Activated CD8-positive, alpha-beta memory T cell treated with anti-CD3 and anti-CD28 coated beads, Interleukin-2, amount 50 U/mL, for 48 hours (primary cell): ENCODE measurements around the gene MTRR.

ENCODE experiments used
- DNase-seq: peaks from one replicate; pipeline ENCODE4 v3.0.0-alpha.2; 2020

Gene MTRR

DNA sequence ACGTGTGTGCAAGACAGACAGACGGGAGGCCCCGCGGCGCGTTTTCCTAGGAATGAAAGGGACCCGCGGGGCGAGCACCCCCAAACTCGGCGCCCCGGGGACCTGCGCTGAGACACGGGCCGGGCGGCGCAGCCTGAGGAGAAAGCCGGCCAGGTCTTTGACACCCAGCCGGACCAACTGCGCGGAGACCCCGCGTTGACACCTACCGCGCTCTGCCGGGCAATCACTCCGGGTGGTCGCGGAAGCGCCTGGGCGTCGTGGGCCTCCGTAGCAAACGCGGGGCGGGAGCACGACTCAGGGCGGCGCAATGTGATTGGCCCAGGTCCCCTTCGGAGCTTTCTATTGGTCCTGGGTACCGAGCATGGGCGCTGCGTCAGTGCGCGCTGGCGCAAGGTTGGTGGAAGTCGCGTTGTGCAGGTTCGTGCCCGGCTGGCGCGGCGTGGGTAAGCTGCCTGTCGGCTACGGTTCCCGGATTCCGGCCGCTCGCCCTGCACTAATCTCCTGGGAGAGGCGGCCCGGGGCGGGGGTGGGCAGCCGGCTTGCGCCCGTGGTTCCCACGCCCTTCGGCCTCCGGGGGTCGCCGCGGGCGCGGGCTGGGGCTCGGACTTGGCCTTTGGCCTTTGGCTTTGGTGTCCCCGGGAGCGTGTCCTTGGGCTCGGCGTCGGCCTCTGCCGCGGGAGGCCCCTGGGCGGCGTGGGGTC, at the start of gene MTRR, which contains the start of gene FASTKD3:
Gene MTRR, plus strand, starts transcription at position 376 of the 701 bp plus-strand sequence. CDS start 1,647 bp downstream, outside the sequence.
Gene FASTKD3, minus strand, starts transcription at position 259 of the 701 bp plus-strand sequence. CDS start 948 bp downstream, outside the sequence.
- peak; percentile 92 for DNase-seq

DNA sequence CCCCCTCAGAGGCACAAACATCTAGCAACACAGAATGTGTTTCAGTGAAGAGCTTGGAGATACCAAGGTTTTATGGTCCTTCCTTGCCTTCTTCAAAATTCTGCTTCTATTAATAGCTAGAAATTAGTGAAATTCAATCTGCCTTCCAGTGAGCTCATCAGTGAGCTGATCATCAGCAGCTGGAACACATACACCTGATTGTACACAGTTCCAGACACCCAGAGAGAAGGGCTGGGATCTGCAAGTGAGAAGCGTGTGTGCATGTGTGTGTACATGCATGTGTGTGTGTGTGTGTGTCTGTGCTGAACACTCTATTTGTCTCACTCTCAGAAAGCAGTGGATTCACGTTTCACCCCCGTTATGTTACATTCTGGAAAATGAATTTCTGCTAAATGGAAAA, 46.5 kb upstream of the MTRR start:
- no peak for DNase-seq

DNA sequence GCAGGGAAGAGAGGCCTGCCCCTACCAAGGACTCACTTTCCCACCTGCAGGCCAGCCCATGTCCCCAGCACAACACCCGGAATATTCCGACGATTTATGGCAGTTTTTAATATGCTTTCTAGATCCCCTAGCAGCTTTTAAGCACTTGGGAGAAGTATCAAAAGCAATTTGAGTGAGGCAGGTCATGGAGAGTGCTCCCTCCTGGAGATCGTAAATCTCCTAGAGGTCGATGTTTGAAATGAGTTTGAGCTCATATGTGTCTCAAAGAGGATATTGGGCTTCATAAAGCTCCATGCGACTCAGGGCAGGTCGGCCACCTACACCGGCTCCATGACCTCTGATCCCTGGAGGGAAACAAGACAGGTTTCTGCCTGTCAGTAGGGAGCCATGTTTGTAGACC, 45.4 kb upstream of the MTRR start:
- no peak for DNase-seq

GRCh38 chr5:7824995-7825394, 44.0 kb upstream of the MTRR start:
- DNase-seq = no peak

DNA sequence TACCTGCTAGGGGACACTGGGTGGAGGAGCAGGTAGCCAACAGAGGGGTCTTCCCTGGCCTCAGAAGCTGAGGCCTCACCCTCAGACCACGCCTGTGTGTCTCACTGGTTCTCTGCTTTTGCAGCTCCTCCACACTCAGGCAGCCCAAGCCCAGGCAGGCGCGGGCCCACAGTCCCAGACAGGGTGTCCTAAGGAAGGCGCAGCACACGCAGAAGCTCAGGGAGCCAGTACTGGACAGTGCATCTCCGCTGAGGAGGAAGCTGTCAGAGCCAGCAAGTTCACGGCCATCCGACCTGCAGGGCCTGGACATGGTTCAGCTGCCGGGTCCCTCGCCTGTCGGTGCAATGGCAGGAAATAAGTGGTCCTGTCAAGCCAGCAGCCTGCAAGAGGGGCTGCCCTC, 43.3 kb upstream of the MTRR start:
- DNase-seq = no peak

DNA sequence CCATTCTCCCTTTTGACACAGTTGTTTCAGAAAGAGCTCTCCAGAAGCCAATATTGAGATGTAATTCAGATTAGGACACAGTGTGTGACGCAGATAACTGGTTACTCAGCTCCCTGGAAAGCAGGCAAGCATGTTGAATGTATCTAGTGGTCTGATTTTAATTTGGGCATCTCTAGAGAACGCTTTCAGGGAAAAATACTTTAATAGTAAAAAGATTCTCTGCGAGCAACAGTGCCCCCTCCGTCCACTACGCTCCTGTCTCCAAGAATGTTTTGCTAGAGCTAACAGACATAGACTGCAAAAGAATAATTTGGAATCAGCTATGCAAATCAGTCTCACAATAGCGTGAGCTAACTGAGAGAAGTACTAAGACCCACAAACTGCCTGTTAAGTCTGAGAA, 41.3 kb upstream of the MTRR start:
- no peak for DNase-seq

DNA sequence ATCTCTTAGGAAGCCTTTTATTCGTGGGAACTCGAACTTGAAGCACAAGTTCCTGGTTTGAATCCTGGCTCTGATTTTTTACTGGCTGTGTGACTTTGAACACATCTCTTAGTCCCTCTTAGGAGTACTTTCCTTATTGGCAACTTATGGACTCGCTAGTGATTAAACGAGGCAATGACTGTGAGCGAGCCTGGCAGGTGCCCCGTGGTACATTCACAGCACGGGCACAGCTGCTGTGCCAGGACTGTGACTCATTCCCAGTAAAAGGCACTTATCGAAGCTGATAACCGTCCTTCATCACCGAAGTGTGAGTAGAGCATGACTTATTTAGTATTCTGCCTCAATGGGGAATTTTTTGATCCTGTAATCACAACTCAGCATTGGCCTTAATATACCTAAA, 40.7 kb upstream of the MTRR start:
- no peak for DNase-seq

DNA sequence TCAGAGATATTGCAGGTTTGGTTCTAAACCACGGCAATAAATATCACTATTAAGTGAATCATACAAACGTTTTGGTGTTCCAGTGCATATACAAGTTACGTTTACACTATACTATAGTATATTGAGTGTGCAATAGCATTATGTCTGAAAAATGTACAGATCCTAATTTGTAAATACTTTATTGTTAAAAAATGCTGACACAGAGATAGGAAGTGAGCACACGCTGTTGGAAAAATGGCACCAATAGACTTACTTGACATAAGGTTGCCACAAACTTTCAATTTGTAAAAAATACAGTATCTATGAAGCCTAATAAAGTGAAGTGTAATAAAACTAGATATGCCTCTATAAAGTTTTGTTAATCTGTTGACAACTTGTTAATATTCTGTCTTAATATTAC, 34.0 kb upstream of the MTRR start:
- no peak for DNase-seq

GRCh38 chr5:7837403-7837802, 31.5 kb upstream of the MTRR start:
- no peak for DNase-seq

DNA sequence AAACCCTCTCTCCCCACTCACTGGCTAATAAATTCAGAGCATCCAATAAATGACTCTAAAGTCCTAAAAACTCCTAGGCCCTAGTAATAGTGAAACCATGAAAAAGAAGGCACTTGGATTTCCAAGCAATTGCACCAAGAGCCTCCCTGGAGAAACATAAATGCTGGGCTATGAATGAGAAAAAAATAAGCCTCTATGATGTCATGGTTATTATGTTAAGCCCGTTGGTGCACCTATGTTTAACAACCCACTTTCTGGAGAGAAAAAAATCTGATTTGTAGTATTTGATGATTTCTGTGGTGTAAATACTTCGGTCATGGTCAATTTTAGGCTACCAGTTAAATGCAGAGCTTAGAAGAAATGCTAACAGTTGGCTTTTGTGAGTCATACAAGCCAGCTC, 26.4 kb upstream of the MTRR start:
- no peak for DNase-seq

GRCh38 chr5:7844901-7845300, 24.0 kb upstream of the MTRR start:
- no peak for DNase-seq

- DNase-seq = no peak
Observed at GRCh38 chr5:7845557-7845956, 23.4 kb upstream of the MTRR start.

GRCh38 chr5:7846327-7846726, 22.6 kb upstream of the MTRR start:
- DNase-seq = no peak

DNA sequence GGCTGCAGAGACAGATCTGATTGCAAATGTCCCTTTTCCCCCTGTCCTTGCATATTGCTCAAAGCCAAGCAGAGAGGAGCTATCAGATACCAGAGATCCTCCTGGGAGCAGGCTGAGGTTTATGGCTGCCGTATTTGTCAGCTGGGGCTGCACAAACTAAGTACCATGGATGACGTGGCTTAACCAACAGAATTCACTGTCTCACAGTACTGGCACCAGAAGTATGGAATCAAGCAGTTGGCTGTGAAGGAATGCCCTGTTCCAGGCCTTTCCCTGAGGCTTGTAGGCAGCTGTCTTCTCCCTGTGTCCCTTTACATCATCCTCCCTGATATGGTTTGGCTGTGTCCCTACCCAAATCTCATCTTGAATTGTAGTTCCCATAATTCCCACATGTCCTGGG, 20.7 kb upstream of the MTRR start:
- no peak for DNase-seq

- DNase-seq = no peak
Observed at GRCh38 chr5:7849681-7850394, 19.1 kb upstream of the MTRR start.

DNA sequence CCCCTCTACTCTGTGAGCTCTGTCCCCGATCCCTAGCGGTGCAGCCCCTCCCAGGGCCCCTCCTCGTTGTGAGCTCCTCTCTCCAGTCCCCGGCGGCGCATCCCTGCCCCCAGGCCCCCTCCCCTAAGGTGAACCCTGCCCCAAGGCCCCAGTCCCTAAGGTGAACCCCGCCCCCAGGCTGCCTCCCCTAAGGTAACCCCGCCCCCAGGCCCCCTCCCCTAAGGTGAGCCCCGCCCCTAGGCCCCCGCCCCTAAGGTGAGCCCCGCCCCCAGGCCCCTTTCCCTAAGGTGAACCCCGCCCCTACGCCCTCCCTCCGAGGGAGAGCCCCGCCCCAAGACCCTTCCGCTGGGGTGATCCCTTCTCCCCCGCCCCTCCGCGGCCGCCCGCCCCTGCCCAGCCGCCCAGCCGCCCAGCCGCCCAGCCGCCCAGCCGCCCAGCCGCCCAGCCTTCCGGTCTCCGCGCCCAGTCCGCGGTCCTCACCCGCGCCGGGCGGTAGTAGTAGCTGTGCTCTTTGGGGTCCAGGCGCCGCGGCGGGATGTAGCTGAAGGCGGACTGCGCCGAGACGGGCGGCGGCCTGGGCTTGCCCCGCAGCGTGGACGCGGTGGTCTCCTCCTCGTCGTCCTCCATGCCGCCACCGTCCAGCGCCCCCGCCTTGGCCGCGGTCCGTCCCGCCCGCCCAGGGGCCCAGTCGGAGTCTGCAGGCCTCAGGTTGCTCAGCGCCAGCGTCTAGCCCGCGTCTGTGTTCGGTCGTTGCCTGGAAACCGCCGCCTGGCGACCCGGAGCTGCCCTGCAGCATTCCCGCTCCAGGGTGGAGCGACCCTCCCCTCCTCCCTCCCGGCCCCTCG, 18.3 kb upstream of the MTRR start, which contains the start of gene CFAP90:
Gene CFAP90, minus strand, starts transcription at position 739 of the 845 bp plus-strand sequence. Its CDS starts 112 bp downstream, at position 627.
- DNase-seq = no peak

DNA sequence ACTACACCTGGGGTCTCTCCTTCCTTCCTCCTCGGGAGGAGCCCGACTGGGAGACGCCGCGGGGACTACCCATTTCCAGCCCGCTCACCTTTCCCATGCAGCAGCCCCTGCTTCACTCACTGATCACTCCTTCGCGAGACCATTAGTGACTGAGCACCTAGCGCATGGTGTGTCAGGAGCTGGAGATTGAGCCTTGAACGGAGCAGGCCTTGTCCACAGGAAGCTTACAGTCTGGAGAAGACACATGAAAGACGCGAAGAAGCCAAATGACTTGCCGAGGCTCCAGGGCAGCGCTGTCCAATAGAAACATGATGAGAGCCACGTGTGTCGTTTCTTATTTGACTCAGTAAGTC, 17.7 kb upstream of the MTRR start:
- no peak for DNase-seq

GRCh38 chr5:7851617-7852289, 17.2 kb upstream of the MTRR start:
- no peak for DNase-seq

GRCh38 chr5:7852542-7852941, 16.4 kb upstream of the MTRR start:
- no peak for DNase-seq

- no peak for DNase-seq
Observed at GRCh38 chr5:7852988-7853387, 16.0 kb upstream of the MTRR start.

DNA sequence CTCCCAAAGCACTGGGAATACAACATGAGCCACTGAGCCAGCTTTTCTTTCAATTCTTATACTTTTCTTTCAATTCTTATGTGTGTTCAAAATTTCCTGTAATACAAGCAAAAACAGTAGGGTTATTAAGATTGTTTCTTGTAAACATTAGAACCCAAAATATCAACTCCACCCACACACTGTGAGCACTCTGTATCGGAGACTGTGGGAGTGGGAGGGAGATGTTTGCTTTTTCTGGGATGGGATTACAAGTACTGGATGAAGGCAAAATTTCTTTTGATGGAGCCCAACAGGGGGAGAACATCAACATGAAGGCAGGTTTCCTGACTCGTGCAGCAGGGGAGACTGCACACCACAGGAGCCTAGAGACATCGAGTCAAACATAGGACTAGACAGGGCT, 13.3 kb upstream of the MTRR start:
- DNase-seq = no peak

DNA sequence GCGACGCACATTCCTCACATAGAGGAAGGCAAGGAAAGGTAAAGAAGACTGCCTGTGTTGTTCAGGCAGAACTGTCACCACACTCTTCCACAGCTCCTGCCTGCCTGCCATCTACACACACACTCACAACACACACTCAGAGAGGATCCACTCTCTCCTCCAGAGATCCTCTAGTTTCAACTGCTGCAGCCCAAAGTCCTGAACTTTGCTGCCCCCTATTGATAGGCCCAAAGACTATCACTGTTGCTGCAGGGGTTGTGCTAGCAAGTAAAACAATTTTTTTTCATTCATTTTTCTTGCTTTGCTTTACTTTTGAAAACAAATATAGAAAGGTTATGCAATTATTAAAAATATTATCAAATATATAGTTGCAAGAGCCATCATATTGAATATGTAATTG, 12.1 kb upstream of the MTRR start:
- no peak for DNase-seq

DNA sequence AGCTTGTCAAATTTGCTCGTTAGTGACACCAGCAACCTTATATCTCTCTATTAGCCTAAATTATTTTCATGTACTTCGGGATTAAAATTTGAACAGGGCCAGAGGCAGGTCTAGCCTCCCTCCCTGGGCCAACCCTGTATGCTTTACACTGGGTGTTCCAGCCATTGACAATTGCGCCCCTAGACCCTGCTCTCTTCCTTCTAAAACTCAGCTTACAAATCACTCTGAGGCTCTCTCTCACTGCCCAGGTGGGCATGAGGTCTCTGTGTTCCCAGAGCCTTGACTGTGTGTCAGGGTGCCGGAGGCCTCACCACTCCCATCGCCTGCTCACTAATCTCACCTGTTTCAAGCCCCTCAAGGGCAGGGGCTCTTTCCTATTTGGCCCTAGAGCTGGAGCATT, 11.6 kb upstream of the MTRR start:
- DNase-seq = no peak
